Left ventricle myocardium inferior (tissue), 1 donor: Measurements from ENCODE around the gene THUMPD2. TPM values are rescaled to one million over a fixed set of nuclear protein-coding genes. Genes with fewer than 3 reads are reported as not detected.
A peak's percentile ranks its signal among the peaks of the same experiment; 100 is the strongest.

Source experiments
- DNase-seq: peaks from one replicate; pipeline ENCODE4 v3.0.0-alpha.2; 2020
- H3K27ac ChIP-seq: fragments of 200-600 bp; replicated peaks from 2 replicates; pipeline ENCODE4 v1.8.0; 2021
- H3K27me3 ChIP-seq: fragments of 200-600 bp; 2 replicates; pipeline ENCODE4 v1.8.0; 2021; ENCODE audit warnings: low read depth
- H3K36me3 ChIP-seq: fragments of 200-600 bp; 2 replicates; pipeline ENCODE4 v1.8.0; 2021
- H3K4me1 ChIP-seq: fragments of 200-600 bp; 2 replicates; pipeline ENCODE4 v1.8.0; 2021
- H3K4me3 ChIP-seq: fragments of 200-600 bp; 2 replicates; pipeline ENCODE4 v1.8.0; 2021; ENCODE audit warnings: mild to moderate bottlenecking, moderate library complexity
- H3K9me3 ChIP-seq: fragments of 200-600 bp; replicated peaks from 2 replicates; pipeline ENCODE4 v1.8.0; 2021
- intact Hi-C: fragments of 100-400 bp; cut with micrococcal nuclease; formaldehyde crosslinking; loops from one replicate; pipeline ENCODE4 v1.11.0; 2022
- total RNA-seq: library from RNA; stranded (reverse); fragmentation: NEBNext Ultra II Directional; extraction: Animal tissue kit (Norgen Biotek cat#: 25700); gene quantifications from one replicate; pipeline ENCODE4 v1.2.1, GENCODE V29; 2021
- TF ChIP-seq, protein P1 (sequence below): fragments of 200-600 bp; IDR thresholded peaks from 2 replicates; pipeline ENCODE4 v1.8.0; 2021; ENCODE audit warnings: antibody characterized with exemption, mild to moderate bottlenecking, borderline replicate concordance
- donor health status: DM: no; HTN: yes; CAD: no; lungs with severe emphysema.

The THUMPD2 gene
- total RNA-seq, 1 donor from 2014 or later, result 5.9 TPM

DNA sequence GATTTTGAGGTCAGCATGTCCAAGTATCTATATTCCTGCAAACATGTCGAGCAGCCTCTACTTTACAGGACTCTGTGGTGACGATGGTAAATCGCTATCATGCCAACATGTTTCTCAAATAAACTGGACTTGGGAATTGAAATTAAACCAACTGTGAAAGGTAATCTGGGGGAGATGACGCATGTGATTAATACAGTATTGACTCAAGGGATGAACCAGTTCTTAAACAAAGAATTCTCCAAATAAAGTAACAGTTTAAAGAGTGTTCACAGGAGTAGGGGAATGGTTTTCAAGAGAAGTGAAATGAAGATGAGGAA, 54.3 kb downstream of the THUMPD2 start:
- Histone ChIP-seq H3K27ac (no peak overlapping the region), H3K27me3 (no peaks in the 10 kb centered on the region)
- DNase-seq, result no peak

DNA sequence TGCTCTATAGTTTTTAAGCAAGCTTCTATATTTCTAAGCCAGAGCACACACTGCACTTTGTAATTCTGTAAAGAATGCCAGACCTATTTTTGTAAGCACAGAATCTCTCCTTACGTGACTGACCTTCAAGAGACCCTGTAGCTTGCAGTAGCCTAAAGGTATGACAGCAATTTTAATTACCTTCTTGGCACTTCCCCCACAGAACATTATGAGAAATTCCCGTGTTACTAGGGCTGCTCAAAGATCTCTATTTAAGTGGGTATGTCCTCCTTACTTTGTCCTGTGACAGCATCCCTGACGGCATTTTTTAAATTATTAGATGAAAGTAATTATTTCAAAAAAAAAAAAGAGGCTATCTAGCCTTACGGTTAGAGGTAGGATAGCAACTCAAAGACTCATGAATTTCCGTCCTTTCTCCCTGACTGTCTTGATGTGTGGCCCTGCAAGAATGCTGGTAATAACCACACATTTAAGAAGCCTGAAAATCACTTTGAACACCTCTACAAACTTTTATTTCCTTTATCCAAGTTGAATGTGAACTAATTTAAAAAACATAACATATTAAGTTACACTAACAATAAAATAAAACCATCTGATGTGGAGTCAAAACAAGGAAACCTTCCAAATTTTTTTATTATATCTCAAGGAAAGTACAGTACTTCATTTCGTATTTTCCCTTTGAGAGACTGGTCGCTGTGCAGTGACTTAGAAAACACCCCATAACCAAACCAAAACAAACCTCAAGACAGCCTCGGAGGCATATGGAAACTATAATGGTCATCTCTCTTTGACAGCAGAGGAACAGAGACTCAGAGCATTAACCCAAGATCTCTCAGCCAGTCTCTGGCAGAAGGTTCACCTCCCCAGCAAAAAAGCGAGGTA, 54.9 kb downstream of the THUMPD2 start:
- no peaks in the 10 kb centered on the region for H3K9me3 ChIP-seq
- TF ChIP-seq, protein P1, sequence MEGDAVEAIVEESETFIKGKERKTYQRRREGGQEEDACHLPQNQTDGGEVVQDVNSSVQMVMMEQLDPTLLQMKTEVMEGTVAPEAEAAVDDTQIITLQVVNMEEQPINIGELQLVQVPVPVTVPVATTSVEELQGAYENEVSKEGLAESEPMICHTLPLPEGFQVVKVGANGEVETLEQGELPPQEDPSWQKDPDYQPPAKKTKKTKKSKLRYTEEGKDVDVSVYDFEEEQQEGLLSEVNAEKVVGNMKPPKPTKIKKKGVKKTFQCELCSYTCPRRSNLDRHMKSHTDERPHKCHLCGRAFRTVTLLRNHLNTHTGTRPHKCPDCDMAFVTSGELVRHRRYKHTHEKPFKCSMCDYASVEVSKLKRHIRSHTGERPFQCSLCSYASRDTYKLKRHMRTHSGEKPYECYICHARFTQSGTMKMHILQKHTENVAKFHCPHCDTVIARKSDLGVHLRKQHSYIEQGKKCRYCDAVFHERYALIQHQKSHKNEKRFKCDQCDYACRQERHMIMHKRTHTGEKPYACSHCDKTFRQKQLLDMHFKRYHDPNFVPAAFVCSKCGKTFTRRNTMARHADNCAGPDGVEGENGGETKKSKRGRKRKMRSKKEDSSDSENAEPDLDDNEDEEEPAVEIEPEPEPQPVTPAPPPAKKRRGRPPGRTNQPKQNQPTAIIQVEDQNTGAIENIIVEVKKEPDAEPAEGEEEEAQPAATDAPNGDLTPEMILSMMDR, result no peak
- DNase-seq, result no peak
- H3K4me3 ChIP-seq, result no peak overlapping the region
- H3K27me3 ChIP-seq, result no peaks in the 10 kb centered on the region
- intact Hi-C loops, result no loop called here
- H3K4me1 ChIP-seq, result peaks cover 21% of the 10 kb centered on the region
- H3K36me3 ChIP-seq, result no peaks in the 10 kb centered on the region
- H3K27ac ChIP-seq, result peak overlapping the region; percentile 78

More for the DNA sequence above, 54.3 kb downstream of the THUMPD2 start:
- H3K4me3 ChIP-seq, result no peak overlapping the region
- H3K4me1 ChIP-seq, result peaks cover 21% of the 10 kb centered on the region
- TF ChIP-seq, protein P1, result no peak
- H3K9me3 ChIP-seq, result no peaks in the 10 kb centered on the region
- H3K36me3 ChIP-seq, result no peaks in the 10 kb centered on the region
- intact Hi-C loops, result no loop called here

DNA sequence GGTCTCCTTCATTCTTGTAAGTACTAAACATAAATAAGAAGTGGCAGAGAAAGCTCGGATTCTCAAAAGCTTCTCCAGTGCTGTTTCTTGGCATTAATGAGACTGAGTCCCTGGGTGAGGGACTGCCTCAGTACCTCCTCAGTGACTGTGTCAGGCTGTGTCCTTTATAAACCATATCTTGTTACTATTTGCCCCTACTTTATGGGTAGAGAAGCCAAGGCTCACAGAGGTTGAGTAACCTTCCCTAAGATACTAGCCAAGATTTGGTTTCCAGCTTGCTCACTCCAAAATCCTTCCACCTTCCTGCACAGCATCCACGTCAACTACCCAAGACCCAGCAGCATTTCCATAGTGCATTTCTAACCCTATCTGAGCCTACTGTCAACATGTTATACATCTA, 55.6 kb downstream of the THUMPD2 start:
- TF ChIP-seq, protein P1, result no peak
- no peak for DNase-seq
- intact Hi-C loops, result no loop called here
- Histone ChIP-seq H3K4me3 (no peak overlapping the region), H3K36me3 (no peaks in the 10 kb centered on the region), H3K4me1 (peaks cover 18% of the 10 kb centered on the region), H3K9me3 (no peaks in the 10 kb centered on the region), H3K27me3 (no peaks in the 10 kb centered on the region), H3K27ac (peak overlapping the region; percentile 78)

DNA sequence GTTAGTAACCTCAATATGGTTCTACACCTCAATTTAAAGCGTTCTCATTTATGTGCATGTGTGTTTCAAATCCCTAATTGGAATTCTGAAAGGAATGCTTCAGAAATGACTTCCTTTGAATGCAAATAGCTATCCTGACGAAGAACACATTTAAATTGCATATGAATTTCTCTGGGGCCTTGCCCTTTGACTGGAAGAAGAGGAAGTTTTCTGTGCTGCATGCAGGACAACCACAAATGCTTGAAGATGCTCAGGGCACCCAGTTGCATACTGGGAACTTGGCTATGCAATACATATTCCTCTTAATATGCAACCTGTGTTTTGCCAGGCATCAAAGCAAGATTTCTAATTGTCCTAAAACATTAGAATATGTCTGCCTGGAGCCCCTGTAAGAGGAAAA, 58.1 kb downstream of the THUMPD2 start:
- intact Hi-C loops, result no loop called here
- Histone ChIP-seq H3K4me1 (peaks cover 18% of the 10 kb centered on the region), H3K27ac (no peak overlapping the region), H3K27me3 (no peaks in the 10 kb centered on the region), H3K9me3 (no peaks in the 10 kb centered on the region), H3K36me3 (no peaks in the 10 kb centered on the region), H3K4me3 (no peak overlapping the region)
- TF ChIP-seq, protein P1, result no peak
- DNase-seq, result no peak

DNA sequence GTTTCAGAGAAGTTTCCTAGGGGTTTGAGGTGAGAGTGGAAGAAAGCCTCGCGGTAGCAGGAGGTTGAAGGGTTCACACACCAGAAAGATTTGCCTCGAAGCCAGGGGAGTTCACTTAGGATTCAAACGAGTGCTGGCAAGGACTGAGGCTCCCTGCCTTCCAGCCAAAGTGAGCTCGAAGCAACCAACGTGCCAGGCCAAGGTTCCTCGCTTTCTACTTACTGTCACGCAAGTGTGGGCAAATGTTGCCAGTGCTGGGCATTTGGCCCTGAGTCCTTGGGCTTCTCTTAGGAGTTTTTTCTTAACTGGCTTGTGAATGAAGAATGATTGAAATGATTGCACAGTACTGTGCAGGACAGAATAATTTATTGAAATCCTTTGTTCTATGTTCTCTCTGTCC, 59.7 kb downstream of the THUMPD2 start:
- TF ChIP-seq, protein P1, result no peak
- Histone ChIP-seq H3K27ac (no peak overlapping the region), H3K9me3 (no peaks in the 10 kb centered on the region), H3K36me3 (no peaks in the 10 kb centered on the region), H3K4me1 (peaks cover 15% of the 10 kb centered on the region), H3K27me3 (no peaks in the 10 kb centered on the region), H3K4me3 (no peak overlapping the region)
- intact Hi-C loops, result no loop called here
- no peak for DNase-seq
